ENCODE measurements around the gene FYB2.

- TF ChIP-seq, protein P1, sequence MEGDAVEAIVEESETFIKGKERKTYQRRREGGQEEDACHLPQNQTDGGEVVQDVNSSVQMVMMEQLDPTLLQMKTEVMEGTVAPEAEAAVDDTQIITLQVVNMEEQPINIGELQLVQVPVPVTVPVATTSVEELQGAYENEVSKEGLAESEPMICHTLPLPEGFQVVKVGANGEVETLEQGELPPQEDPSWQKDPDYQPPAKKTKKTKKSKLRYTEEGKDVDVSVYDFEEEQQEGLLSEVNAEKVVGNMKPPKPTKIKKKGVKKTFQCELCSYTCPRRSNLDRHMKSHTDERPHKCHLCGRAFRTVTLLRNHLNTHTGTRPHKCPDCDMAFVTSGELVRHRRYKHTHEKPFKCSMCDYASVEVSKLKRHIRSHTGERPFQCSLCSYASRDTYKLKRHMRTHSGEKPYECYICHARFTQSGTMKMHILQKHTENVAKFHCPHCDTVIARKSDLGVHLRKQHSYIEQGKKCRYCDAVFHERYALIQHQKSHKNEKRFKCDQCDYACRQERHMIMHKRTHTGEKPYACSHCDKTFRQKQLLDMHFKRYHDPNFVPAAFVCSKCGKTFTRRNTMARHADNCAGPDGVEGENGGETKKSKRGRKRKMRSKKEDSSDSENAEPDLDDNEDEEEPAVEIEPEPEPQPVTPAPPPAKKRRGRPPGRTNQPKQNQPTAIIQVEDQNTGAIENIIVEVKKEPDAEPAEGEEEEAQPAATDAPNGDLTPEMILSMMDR (conservative IDR thresholded peaks at IDR 0.05; ENCODE audit: low read depth, low read length): no peak
- no peak for TF ChIP-seq EZH2 (IDR thresholded peaks at IDR 0.05; ENCODE audit: borderline replicate concordance, low read depth, low read length, poor library complexity, severe bottlenecking)
Observed at GRCh38 chr1:56719171-56719570, 100.0 kb downstream of the FYB2 start.
